Measurements from ENCODE around the gene TTC28. TPM values are rescaled to one million over a fixed set of nuclear protein-coding genes. Genes with fewer than 3 reads are reported as not detected.

TTC28 gene
- total RNA-seq, 5 donors from 2014 or later (not counting 1 experiment from before 2014, with no cell fraction given): 2.3 to 7.8 (median 3.0) TPM

DNA sequence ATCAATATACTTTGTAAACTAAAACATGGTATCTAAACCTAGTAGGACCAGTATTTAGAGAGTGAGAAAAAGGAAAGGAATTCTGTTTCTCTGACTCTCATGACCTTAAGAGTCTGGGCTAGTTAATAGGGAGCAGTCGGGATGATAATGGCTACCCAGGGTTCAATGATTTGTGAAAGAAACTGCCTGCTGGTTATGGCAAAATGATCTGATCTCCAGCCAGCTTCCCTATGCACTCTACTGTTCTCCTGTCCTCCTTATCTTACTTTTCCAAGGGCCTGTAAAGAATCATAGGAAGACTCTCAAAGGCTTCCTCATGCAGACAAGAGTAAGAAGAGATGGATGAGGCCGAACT, 567.5 kb downstream of the TTC28 start:
- H3K4me3 Mint-ChIP-seq: no peak overlapping the region
- H3K27me3 ChIP-seq (replicated peaks in 1 of 2; ENCODE audit: control insufficient read depth in 2 of 2, extremely low read depth in 1 of 2, insufficient read depth in 2 of 2, low read length in 1 of 2): peaks cover 0 to 6% of the 10 kb centered on the region in 2 experiments
- no peaks in the 10 kb centered on the region for H3K4me1 Mint-ChIP-seq
- no peaks in the 10 kb centered on the region for H3K9me3 Mint-ChIP-seq
- no peak overlapping the region for H3K4me3 ChIP-seq (ENCODE audit: control insufficient read depth in 1 of 2, extremely low read depth in 1 of 2, low read length in 1 of 2)
- 80% methylated on average over 1 of the region's 2 CpGs for WGBS (ENCODE audit: insufficient coverage)
- H3K27me3 Mint-ChIP-seq: no peaks in the 10 kb centered on the region
- no peaks in the 10 kb centered on the region for H3K36me3 ChIP-seq (ENCODE audit: control insufficient read depth in 2 of 2, extremely low read depth in 1 of 2, insufficient read depth in 1 of 2, low read length in 1 of 2)
- no peak for DNase-seq
- ChIA-PET POLR2A (no interaction called here), CTCF (no interaction called here)
- ATAC-seq (replicated peaks in 1 of 4): no peak
- H3K36me3 Mint-ChIP-seq: no peaks in the 10 kb centered on the region
- no peak overlapping the region for H3K27ac Mint-ChIP-seq
- no peaks in the 10 kb centered on the region for H3K9me3 ChIP-seq
- no peaks in the 10 kb centered on the region for H3K4me1 ChIP-seq (ENCODE audit: control insufficient read depth in 1 of 2, extremely low read depth in 1 of 2, insufficient read depth in 2 of 2, low read length in 2 of 2)
- no peak overlapping the region for H3K27ac ChIP-seq (ENCODE audit: low read length)

DNA sequence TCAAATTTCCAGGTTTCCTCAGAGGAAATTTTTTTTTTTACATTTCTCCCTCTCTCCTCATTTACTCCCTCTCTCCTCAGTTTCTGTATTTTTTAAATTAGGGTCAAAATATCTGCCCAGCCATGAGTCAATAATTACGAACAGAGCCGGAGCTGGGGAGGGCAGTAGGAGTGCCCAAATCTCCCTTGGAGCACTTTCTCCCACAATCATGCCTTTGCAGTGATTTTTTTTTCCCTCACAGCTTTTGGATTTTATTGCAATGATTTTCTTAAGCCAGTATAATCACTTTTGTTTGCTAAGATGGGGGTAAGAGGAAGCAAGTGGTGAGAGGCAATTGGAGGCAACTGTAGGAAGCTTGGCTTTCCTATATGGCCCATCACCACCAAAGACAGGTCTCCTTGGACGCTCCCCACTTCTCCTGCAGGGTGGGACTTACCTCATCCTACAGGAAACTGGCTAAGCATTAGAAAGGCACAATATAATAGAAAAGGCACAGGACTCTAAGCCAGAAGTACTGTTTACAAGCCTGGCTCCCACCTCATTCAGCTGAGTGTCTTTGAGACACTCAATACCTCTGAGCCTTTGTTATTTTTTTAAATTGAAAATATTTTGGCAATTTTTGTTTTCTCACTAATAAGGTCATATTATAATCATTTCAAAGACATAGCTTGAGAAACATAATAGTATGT, 568.0 kb downstream of the TTC28 start:
- H3K36me3 ChIP-seq (ENCODE audit: control insufficient read depth in 2 of 2, extremely low read depth in 1 of 2, insufficient read depth in 1 of 2, low read length in 1 of 2): no peaks in the 10 kb centered on the region
- POLR2A ChIA-PET: no interaction called here
- no peaks in the 10 kb centered on the region for H3K27me3 Mint-ChIP-seq
- H3K4me1 ChIP-seq (ENCODE audit: control insufficient read depth in 1 of 2, extremely low read depth in 1 of 2, insufficient read depth in 2 of 2, low read length in 2 of 2): no peaks in the 10 kb centered on the region
- H3K9me3 Mint-ChIP-seq: no peaks in the 10 kb centered on the region
- no peak overlapping the region for H3K4me3 Mint-ChIP-seq
- WGBS (ENCODE audit: insufficient coverage): no CpG with 5 or more reads among the region's 3 CpGs
- no peak overlapping the region for H3K27ac ChIP-seq (ENCODE audit: low read length)
- DNase-seq (no peak), ATAC-seq (replicated peaks in 1 of 4) (no peak)
- H3K4me3 ChIP-seq (ENCODE audit: control insufficient read depth in 1 of 2, extremely low read depth in 1 of 2, low read length in 1 of 2): no peak overlapping the region
- no peaks in the 10 kb centered on the region for H3K4me1 Mint-ChIP-seq
- CTCF ChIA-PET: no interaction called here
- H3K9me3 ChIP-seq: no peaks in the 10 kb centered on the region
- H3K27me3 ChIP-seq (replicated peaks in 1 of 2; ENCODE audit: control insufficient read depth in 2 of 2, extremely low read depth in 1 of 2, insufficient read depth in 2 of 2, low read length in 1 of 2): peaks cover 0 to 6% of the 10 kb centered on the region in 2 experiments
- H3K27ac Mint-ChIP-seq: no peak overlapping the region
- no peaks in the 10 kb centered on the region for H3K36me3 Mint-ChIP-seq

DNA sequence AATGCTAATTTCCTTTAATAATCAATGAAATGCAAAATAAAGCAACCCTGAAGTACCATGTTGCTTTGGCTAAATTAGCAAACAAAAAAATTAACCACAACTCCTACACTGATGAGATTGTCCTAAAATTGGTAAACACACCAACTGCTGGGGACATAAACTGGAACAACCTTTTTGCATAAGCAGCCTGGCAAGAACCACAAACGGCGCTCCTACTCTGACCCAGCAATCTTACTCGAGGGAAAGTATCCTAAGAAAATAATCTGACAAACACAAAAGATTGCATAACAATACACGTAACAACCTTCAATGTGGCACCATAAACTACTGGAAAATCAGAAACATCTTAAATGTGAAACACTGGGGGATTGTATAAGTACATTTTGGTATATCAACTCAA, 570.8 kb downstream of the TTC28 start:
- Mint-ChIP-seq H3K4me1 (no peaks in the 10 kb centered on the region), H3K9me3 (no peaks in the 10 kb centered on the region), H3K27ac (no peak overlapping the region), H3K27me3 (no peaks in the 10 kb centered on the region), H3K4me3 (no peak overlapping the region), H3K36me3 (no peaks in the 10 kb centered on the region)
- POLR2A ChIA-PET: no interaction called here
- CTCF ChIA-PET: interaction anchor here in 1 of 2 donors (0.6 kb wide), 1 partner anchor 396 kb away, joined by 4 read pairs; no protein-coding TSS in a partner anchor
- Histone ChIP-seq H3K4me3 (ENCODE audit: control insufficient read depth in 1 of 2, extremely low read depth in 1 of 2, low read length in 1 of 2) (no peak overlapping the region), H3K27me3 (replicated peaks in 1 of 2; ENCODE audit: control insufficient read depth in 2 of 2, extremely low read depth in 1 of 2, insufficient read depth in 2 of 2, low read length in 1 of 2) (peaks cover 0 to 6% of the 10 kb centered on the region in 2 experiments), H3K9me3 (no peaks in the 10 kb centered on the region), H3K36me3 (ENCODE audit: control insufficient read depth in 2 of 2, extremely low read depth in 1 of 2, insufficient read depth in 1 of 2, low read length in 1 of 2) (no peaks in the 10 kb centered on the region), H3K4me1 (ENCODE audit: control insufficient read depth in 1 of 2, extremely low read depth in 1 of 2, insufficient read depth in 2 of 2, low read length in 2 of 2) (no peaks in the 10 kb centered on the region), H3K27ac (ENCODE audit: low read length) (no peak overlapping the region)
- WGBS (ENCODE audit: insufficient coverage): 90% methylated on average over 2 of the region's 4 CpGs
- no peak for DNase-seq
- no peak for ATAC-seq (replicated peaks in 1 of 4)

DNA sequence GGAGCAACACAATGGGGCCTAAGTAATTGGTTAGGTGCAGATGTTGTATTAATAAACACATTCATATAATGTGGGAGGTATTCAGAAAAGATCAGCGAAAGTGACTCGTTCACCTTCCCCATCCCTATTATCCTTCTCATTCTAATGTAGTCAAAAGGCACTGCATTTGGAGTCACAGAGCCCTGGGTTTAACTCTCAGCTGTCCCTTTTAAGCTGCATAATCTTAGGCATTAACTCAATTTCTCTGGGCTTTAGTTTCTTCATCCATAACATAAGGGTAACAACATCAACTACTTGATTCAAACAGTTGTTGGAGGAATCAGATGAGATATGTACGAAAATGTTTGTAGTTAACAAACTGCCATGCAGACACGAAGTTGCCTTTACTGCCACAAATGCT, 573.0 kb downstream of the TTC28 start:
- Mint-ChIP-seq H3K4me3 (no peak overlapping the region), H3K27me3 (no peaks in the 10 kb centered on the region), H3K9me3 (no peaks in the 10 kb centered on the region), H3K4me1 (no peaks in the 10 kb centered on the region), H3K27ac (no peak overlapping the region), H3K36me3 (no peaks in the 10 kb centered on the region)
- H3K27me3 ChIP-seq (replicated peaks in 1 of 2; ENCODE audit: control insufficient read depth in 2 of 2, extremely low read depth in 1 of 2, insufficient read depth in 2 of 2, low read length in 1 of 2): peaks cover 0 to 3% of the 10 kb centered on the region in 2 experiments
- no peak overlapping the region for H3K4me3 ChIP-seq (ENCODE audit: control insufficient read depth in 1 of 2, extremely low read depth in 1 of 2, low read length in 1 of 2)
- H3K4me1 ChIP-seq (ENCODE audit: control insufficient read depth in 1 of 2, extremely low read depth in 1 of 2, insufficient read depth in 2 of 2, low read length in 2 of 2): no peaks in the 10 kb centered on the region
- H3K9me3 ChIP-seq: no peaks in the 10 kb centered on the region
- H3K36me3 ChIP-seq (ENCODE audit: control insufficient read depth in 2 of 2, extremely low read depth in 1 of 2, insufficient read depth in 1 of 2, low read length in 1 of 2): no peaks in the 10 kb centered on the region
- CTCF ChIA-PET: no interaction called here
- DNase-seq: no peak
- H3K27ac ChIP-seq (ENCODE audit: low read length): no peak overlapping the region
- POLR2A ChIA-PET: no interaction called here
- ATAC-seq (replicated peaks in 1 of 4): no peak
- WGBS (ENCODE audit: insufficient coverage): 100% methylated on average over 1 of the region's 4 CpGs

DNA sequence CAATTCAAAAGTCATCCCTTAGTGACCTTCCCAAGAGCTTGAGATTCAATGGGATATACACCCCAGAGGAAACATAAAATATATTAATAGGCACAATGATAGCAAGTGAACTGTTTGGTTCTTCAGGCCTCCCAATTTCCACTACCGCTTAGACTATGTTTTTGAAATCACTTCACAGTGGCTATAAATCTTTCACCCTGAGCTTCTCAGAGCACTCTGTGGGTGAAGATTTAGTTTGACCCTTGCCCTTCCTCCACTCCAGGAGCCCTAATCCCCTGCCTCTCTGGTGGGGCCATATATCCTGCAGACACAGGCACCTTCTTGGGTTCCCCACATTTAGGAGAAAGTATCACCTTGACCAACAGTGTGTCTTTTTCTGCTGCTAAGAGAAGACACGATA, 573.7 kb downstream of the TTC28 start:
- Histone ChIP-seq H3K4me3 (ENCODE audit: control insufficient read depth in 1 of 2, extremely low read depth in 1 of 2, low read length in 1 of 2) (no peak overlapping the region), H3K9me3 (no peaks in the 10 kb centered on the region), H3K36me3 (ENCODE audit: control insufficient read depth in 2 of 2, extremely low read depth in 1 of 2, insufficient read depth in 1 of 2, low read length in 1 of 2) (no peaks in the 10 kb centered on the region), H3K27me3 (replicated peaks in 1 of 2; ENCODE audit: control insufficient read depth in 2 of 2, extremely low read depth in 1 of 2, insufficient read depth in 2 of 2, low read length in 1 of 2) (peaks cover 0 to 3% of the 10 kb centered on the region in 2 experiments), H3K27ac (ENCODE audit: low read length) (no peak overlapping the region), H3K4me1 (ENCODE audit: control insufficient read depth in 1 of 2, extremely low read depth in 1 of 2, insufficient read depth in 2 of 2, low read length in 2 of 2) (no peaks in the 10 kb centered on the region)
- no peaks in the 10 kb centered on the region for H3K27me3 Mint-ChIP-seq
- ATAC-seq (replicated peaks in 1 of 4): no peak
- no peaks in the 10 kb centered on the region for H3K4me1 Mint-ChIP-seq
- H3K9me3 Mint-ChIP-seq: no peaks in the 10 kb centered on the region
- no peaks in the 10 kb centered on the region for H3K36me3 Mint-ChIP-seq
- CTCF ChIA-PET: no interaction called here
- H3K27ac Mint-ChIP-seq: no peak overlapping the region
- POLR2A ChIA-PET: no interaction called here
- WGBS (ENCODE audit: insufficient coverage): no CpG with 5 or more reads among the region's 2 CpGs
- no peak overlapping the region for H3K4me3 Mint-ChIP-seq
- DNase-seq: no peak

DNA sequence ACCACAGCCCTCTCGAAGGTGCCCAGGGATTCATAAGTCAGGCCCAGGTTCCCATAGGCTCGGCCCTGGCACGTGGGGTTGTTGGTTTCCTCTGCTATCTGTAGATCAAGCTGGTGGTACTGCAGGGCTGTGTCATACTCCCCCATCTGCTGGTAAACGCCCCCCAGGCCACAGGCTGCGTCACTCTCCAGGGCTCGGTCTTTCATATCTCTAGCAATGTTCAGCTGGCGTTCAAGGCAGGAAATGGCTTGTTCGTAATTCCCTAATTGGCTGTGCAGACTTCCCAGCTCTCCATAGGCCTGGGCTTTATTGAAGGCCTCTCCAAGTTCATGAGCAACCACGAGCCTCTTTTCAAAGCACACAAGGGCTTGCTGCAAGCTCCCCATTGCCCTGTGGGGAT, 574.2 kb downstream of the TTC28 start:
- ATAC-seq (replicated peaks in 1 of 4): no peak
- CTCF ChIA-PET: no interaction called here
- Mint-ChIP-seq H3K4me3 (no peak overlapping the region), H3K36me3 (no peaks in the 10 kb centered on the region), H3K9me3 (no peaks in the 10 kb centered on the region), H3K4me1 (no peaks in the 10 kb centered on the region), H3K27me3 (no peaks in the 10 kb centered on the region), H3K27ac (no peak overlapping the region)
- DNase-seq: no peak
- Histone ChIP-seq H3K27ac (ENCODE audit: low read length) (no peak overlapping the region), H3K36me3 (ENCODE audit: control insufficient read depth in 2 of 2, extremely low read depth in 1 of 2, insufficient read depth in 1 of 2, low read length in 1 of 2) (no peaks in the 10 kb centered on the region), H3K4me3 (ENCODE audit: control insufficient read depth in 1 of 2, extremely low read depth in 1 of 2, low read length in 1 of 2) (no peak overlapping the region), H3K27me3 (replicated peaks in 1 of 2; ENCODE audit: control insufficient read depth in 2 of 2, extremely low read depth in 1 of 2, insufficient read depth in 2 of 2, low read length in 1 of 2) (peaks cover 0 to 3% of the 10 kb centered on the region in 2 experiments), H3K9me3 (no peaks in the 10 kb centered on the region), H3K4me1 (ENCODE audit: control insufficient read depth in 1 of 2, extremely low read depth in 1 of 2, insufficient read depth in 2 of 2, low read length in 2 of 2) (no peaks in the 10 kb centered on the region)
- POLR2A ChIA-PET: no interaction called here
- WGBS (ENCODE audit: insufficient coverage): 67% methylated on average over 8 of the region's 9 CpGs

DNA sequence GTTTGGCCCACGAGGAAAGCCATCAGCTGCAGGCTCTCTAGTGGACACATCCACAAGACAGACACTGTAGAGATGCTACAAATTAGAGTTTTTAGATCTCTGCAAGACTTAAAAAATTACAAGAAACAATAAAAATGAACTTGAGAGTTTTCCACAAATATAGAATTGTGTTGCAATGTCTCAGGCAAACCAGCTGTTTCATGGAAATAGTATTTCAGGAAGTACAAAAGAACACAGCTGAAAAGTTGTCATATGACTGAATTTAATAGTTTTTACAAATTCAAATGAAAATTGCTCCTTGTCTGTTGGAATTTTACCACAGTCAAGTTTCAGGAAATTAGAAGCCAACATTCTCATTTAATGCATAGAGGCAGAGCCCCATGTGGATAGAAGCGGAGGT, 576.0 kb downstream of the TTC28 start:
- Histone ChIP-seq H3K27me3 (replicated peaks in 1 of 2; ENCODE audit: control insufficient read depth in 2 of 2, extremely low read depth in 1 of 2, insufficient read depth in 2 of 2, low read length in 1 of 2) (peaks cover 0 to 3% of the 10 kb centered on the region in 2 experiments), H3K4me3 (ENCODE audit: control insufficient read depth in 1 of 2, extremely low read depth in 1 of 2, low read length in 1 of 2) (no peak overlapping the region), H3K9me3 (no peaks in the 10 kb centered on the region), H3K27ac (ENCODE audit: low read length) (no peak overlapping the region), H3K4me1 (ENCODE audit: control insufficient read depth in 1 of 2, extremely low read depth in 1 of 2, insufficient read depth in 2 of 2, low read length in 2 of 2) (no peaks in the 10 kb centered on the region), H3K36me3 (ENCODE audit: control insufficient read depth in 2 of 2, extremely low read depth in 1 of 2, insufficient read depth in 1 of 2, low read length in 1 of 2) (peaks cover 0 to 3% of the 10 kb centered on the region in 2 donors)
- ChIA-PET POLR2A (no interaction called here), CTCF (no interaction called here)
- no peak overlapping the region for H3K4me3 Mint-ChIP-seq
- no peak overlapping the region for H3K27ac Mint-ChIP-seq
- no peaks in the 10 kb centered on the region for H3K36me3 Mint-ChIP-seq
- no CpG with 5 or more reads among the region's 2 CpGs for WGBS (ENCODE audit: insufficient coverage)
- no peaks in the 10 kb centered on the region for H3K27me3 Mint-ChIP-seq
- ATAC-seq (replicated peaks in 1 of 4): no peak
- H3K9me3 Mint-ChIP-seq: no peaks in the 10 kb centered on the region
- DNase-seq: no peak
- H3K4me1 Mint-ChIP-seq: no peaks in the 10 kb centered on the region

Measured in T-cell (primary cell).